ENCODE measurements around the gene PAM16. TPM values are rescaled to one million over a fixed set of nuclear protein-coding genes. Genes with fewer than 3 reads are reported as not detected.
A peak's percentile ranks its signal among the peaks of the same experiment; 100 is the strongest.

Gene PAM16
- polyA plus RNA-seq, 6 donors from 2014 or later, result 33.1 to 54.6 (median 47.6) TPM

DNA sequence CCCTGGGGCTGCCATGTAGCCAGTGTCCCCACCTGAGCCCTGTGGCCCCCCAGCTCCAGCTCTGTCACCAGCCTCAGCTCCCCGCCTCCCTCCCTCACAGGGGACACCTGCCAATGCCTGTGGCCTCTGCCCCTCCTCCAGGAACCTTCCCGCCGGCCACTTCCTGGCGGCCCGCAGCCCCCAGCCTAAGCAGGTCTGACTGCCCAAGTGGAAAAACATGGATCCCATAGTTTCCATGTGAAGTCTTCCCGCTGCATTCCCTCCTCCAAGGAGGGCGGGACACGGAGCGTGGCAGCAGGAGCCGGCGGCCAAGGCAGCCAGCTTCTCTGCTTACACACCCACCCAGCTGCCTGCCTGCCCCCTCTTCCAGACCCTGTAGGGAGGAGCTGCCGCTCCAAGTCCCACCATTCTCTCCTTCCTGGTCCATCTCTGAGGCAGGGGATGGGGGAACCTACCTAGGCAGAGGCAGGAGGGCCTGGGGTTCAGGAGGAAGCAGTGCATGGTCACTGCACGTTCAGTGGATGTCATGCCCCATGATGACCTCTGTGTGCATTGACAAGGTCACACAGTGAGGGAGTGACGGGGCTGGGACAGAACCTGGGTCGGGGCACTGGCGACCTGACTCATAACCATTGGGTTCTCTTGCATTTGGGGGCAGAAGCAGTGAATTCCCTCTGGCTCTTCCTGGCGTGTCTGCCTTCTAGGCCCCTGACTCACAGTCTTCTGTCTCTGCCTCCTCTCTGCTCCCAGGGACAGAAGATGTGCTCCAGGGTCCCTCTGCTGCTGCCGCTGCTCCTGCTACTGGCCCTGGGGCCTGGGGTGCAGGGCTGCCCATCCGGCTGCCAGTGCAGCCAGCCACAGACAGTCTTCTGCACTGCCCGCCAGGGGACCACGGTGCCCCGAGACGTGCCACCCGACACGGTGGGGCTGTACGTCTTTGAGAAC lies 29.3 kb upstream of the PAM16 start:
- DNase-seq (no peak), ATAC-seq (ENCODE audit: low read depth in 2 of 2) (no peak)
- Mint-ChIP-seq H3K36me3 (peaks cover 0 to 7% of the 10 kb centered on the region in 2 donors), H3K27me3 (no peaks in the 10 kb centered on the region), H3K9me3 (no peaks in the 10 kb centered on the region), H3K4me3 (peak overlapping the region in 2 of 8 donors; percentile 19 to 70), H3K4me1 (peaks cover 0 to 11% (median 4%) of the 10 kb centered on the region in 3 donors), H3K27ac (peak overlapping the region in 1 of 6 donors; percentile 60)

DNA sequence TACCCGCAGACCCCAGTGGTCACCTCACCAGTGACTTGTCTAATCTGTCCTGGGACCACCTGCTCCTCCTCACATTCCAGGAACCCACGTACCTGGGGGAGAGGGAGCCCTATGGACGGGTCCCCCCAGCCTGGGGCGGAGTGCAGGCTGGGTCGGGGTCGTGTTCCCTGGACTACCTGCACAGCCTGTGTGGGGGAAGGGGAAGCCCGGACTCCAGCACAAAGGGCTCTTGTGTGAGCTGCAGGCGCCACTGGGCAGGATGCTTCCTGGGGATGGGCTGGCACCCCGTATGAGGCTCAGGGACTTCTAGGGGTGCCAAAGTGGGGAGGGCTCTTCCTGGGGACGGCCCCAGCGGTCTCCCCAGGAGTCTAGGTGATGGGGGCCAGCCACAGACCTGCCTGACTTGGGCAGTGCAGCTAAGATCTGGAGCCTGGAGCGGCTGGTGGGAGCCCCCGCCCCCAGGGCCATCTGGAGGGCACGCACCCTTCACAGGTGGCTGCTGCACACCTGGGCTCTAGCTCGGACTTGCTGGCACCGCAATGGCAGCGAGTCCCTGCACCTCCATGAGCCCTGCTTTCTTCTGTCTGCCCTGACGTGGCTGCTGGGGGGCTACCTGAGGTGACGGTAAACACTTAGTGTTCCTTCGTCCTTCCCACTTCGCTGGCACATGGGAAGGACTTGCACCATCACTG lies 28.0 kb upstream of the PAM16 start:
- H3K4me1 Mint-ChIP-seq, result peaks cover 3 to 11% (median 4%) of the 10 kb centered on the region in 3 donors
- peak overlapping the region in 1 of 8 donors; percentile 29 for H3K4me3 Mint-ChIP-seq
- peak overlapping the region in 1 of 6 donors; percentile 51 for H3K27ac Mint-ChIP-seq
- DNase-seq (no peak), ATAC-seq (ENCODE audit: low read depth in 2 of 2) (no peak)
- no peaks in the 10 kb centered on the region for H3K9me3 Mint-ChIP-seq
- H3K36me3 Mint-ChIP-seq, result peaks cover 0 to 7% of the 10 kb centered on the region in 2 donors
- H3K27me3 Mint-ChIP-seq, result no peaks in the 10 kb centered on the region

DNA sequence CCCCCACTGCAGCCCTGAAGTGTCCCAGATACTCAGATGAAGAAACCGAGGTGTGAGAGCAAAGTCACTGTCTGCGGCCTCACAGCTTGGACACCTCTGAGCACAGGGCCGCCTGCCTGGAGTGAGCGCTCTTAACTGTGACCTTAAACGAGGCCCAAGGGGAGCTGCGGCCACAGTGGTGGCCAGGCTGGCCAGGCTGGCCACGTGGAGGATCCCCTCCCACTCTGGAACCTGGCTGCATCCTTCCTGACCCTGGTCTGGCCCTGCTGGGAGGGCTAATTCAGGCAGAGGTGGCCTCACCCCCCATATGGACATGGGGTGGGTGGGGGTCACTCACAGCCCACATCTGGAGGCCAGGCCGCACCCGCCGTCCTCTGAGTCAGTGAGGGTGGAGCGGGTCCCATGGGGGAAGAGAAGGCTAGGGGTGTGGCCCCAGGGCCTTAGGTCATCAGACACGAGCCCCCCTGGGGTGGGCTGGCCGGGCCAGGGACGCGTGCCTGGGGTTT lies 27.1 kb upstream of the PAM16 start:
- Mint-ChIP-seq H3K4me3 (no peak overlapping the region), H3K27ac (peak overlapping the region in 1 of 6 donors; percentile 51), H3K27me3 (no peaks in the 10 kb centered on the region), H3K4me1 (peaks cover 5 to 20% (median 7%) of the 10 kb centered on the region in 3 donors), H3K9me3 (no peaks in the 10 kb centered on the region), H3K36me3 (peaks cover 0 to 3% of the 10 kb centered on the region in 2 donors)
- ATAC-seq (ENCODE audit: low read depth in 2 of 2) (no peak), DNase-seq (no peak)

DNA sequence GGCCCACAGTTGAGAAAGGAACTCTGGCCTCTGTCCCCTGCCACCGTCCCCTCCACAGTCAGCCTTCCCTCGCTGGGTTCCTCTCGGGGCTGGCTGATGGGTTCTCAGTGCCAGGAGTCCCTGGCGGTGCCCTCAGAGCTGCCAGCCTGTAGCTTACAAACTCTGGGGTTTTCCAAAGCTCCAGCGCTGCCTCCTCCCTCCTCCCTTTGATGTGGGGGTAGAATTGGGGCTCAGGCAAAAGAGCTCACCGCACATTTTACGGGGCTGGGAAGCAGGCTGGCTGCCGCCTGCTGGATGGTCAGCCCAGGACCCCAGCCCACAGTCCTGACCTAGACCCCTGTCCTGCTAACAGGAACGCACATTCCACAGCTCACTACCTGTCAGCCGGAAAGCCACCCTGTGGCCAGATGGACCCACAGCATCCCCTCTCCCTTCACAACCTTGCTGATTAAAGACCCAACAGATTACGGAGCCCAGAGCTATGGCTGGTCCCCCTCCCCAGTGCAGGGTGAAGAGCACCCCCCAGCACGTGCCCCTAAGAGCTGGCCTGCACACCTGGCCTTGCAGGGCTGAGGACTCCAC lies 26.5 kb upstream of the PAM16 start:
- Mint-ChIP-seq H3K9me3 (no peaks in the 10 kb centered on the region), H3K27ac (peak overlapping the region in 1 of 6 donors; percentile 11), H3K4me1 (peaks cover 4 to 26% (median 11%) of the 10 kb centered on the region in 3 donors), H3K36me3 (no peaks in the 10 kb centered on the region), H3K27me3 (no peaks in the 10 kb centered on the region), H3K4me3 (no peak overlapping the region)
- no peak for ATAC-seq (ENCODE audit: low read depth in 2 of 2)
- no peak for DNase-seq

DNA sequence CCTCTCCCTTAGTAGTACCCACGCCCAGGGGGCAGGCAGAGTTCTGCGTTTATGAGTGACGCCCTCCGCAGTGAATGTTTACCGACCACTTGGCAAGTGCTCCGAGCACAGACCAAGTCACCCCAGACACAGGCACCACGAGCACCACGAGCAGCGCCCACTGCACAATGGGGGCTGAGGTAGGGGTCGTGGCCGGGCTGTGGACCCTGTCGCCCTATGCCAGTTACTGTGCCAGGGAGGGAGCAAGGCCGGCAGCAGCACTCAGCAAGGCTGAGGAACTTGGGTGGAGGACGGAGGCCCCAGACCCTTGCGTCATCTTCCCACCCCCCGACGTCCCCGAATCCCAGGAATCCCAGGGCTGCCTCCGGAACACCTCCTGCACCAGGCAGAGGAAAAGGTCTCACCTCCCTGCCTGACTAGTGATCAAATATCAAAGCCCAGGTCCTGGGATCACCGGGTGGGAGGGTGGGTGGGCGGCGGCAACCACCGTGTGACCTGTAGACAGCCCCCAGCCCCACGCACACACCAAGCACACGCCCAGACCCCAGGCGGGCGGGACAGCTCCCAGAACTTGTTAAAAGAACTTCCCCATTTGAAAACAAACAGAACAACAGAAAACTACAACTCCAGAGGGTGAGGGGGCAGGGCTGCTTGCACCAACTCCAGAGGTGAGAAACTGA lies 25.9 kb upstream of the PAM16 start:
- Mint-ChIP-seq H3K9me3 (no peaks in the 10 kb centered on the region), H3K36me3 (no peaks in the 10 kb centered on the region), H3K4me3 (peak overlapping the region in 1 of 8 donors; percentile 37), H3K27ac (peak overlapping the region in 1 of 6 donors; percentile 40), H3K27me3 (no peaks in the 10 kb centered on the region), H3K4me1 (peaks cover 4 to 32% (median 17%) of the 10 kb centered on the region in 3 donors)
- ATAC-seq (ENCODE audit: low read depth in 2 of 2), result no peak
- no peak for DNase-seq

DNA sequence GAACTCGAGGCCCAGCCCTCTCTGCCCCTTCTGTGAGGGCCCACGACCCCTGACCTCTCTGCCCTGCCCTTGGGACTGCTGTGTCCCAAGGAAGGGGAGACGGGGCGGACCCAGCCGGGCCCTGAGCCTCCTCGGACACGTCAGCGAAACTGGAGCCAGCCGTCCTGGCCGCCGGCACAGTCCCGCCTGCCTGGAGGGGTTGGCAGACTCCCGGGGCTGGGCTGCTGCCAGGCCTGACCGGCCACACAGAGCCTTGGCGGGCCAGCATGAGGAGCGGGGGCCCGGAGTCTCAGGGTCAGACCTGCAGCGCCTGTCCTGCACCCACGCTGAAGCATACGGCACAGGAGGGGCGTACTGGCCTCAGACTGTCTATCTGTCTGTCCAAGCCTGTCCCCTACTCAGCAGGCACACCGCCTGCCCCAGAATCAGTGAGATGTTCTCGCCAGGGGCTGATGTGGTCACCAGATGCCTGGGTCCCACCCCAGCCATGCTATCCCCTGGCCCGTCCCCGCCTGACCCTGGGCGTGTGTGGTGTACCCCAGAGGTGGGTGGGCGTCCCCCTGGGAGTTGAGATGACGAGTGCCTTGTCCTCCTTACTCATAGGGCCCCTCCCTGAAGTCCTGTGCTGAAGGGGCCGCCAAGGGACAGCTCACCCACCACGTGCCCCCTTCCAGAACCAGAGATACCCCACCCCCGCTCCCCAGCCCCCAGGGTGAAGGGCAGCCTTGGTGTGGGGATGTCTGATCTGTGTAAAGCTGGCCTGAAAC lies 25.2 kb upstream of the PAM16 start:
- Mint-ChIP-seq H3K4me3 (no peak overlapping the region), H3K27ac (peak overlapping the region in 1 of 6 donors; percentile 40), H3K27me3 (no peaks in the 10 kb centered on the region), H3K4me1 (peaks cover 4 to 32% (median 18%) of the 10 kb centered on the region in 3 donors), H3K36me3 (no peaks in the 10 kb centered on the region), H3K9me3 (no peaks in the 10 kb centered on the region)
- DNase-seq, result no peak
- ATAC-seq (ENCODE audit: low read depth in 2 of 2), result no peak

DNA sequence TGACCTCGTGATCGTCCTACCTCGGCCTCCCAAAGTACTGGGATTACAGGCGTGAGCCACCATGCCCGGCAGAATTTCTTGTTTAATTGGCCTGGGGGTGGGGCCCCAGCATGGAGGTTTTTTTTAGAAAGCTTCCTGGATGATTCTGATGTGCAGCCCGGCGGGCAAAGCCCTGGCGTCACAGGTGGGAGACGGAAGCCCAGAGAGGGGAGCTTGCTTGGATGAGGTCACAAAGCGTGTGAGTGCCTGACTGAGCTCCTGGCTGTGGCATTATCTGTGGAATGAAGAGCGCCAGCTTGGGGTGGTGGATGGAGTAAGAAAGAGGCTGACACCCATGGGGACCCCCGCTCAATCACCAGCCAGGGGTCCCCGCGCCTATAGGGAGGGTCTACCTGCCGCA lies 24.6 kb upstream of the PAM16 start:
- H3K27ac Mint-ChIP-seq, result peak overlapping the region in 1 of 6 donors; percentile 40

DNA sequence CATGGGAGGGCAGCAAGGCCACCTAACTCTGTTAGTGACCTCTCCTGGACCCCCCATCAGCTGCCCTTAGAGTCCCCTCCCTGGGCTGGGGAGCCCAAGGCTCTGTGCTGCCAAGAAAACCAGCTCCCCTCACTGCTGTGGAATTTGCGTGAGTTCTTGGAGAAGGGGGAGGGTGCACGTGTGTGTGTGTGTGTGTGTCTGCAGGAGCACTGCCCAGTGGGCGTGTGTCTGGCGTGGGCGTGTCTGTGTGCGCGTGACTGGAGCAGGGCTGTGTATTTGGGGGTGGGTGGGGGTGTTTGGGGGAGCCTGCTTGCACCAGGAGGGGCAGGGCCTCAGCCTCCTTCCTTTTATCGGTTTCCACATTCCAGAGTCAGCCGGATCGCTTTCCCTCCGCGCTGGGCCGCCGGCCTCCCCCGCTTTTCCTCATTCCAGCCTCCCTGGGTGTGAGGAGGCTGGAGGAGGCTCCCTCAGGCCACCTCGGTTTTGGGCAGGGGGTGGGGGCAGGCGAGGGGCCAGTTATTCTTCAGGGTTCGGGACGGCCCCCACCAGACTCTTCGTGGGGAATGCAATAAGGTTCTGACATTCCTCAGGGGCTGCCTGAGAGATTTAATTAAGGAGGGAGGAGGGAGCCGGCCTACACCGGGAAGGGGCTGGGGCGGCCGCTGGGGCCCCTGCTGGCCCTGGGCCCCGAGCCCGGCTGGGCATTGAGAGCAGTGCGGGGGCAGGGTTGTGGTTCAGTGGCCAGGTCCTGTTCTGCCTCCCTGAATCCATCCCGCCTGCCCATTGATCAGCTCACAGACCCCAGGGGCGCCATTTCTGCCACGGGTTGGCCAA lies 23.0 kb upstream of the PAM16 start:
- no peaks in the 10 kb centered on the region for H3K27me3 Mint-ChIP-seq
- H3K36me3 Mint-ChIP-seq, result no peaks in the 10 kb centered on the region
- ATAC-seq (ENCODE audit: low read depth in 2 of 2) (no peak), DNase-seq (no peak)
- no peak overlapping the region for H3K27ac Mint-ChIP-seq
- H3K9me3 Mint-ChIP-seq, result no peaks in the 10 kb centered on the region
- peaks cover 4 to 28% (median 23%) of the 10 kb centered on the region in 3 donors for H3K4me1 Mint-ChIP-seq
- no peak overlapping the region for H3K4me3 Mint-ChIP-seq

More for the DNA sequence above, 24.6 kb upstream of the PAM16 start:
- H3K4me3 Mint-ChIP-seq, result peak overlapping the region in 1 of 8 donors; percentile 44
- H3K4me1 Mint-ChIP-seq, result peaks cover 4 to 32% (median 23%) of the 10 kb centered on the region in 3 donors
- ATAC-seq (ENCODE audit: low read depth in 2 of 2), result no peak
- no peaks in the 10 kb centered on the region for H3K27me3 Mint-ChIP-seq
- DNase-seq, result no peak
- no peaks in the 10 kb centered on the region for H3K36me3 Mint-ChIP-seq
- H3K9me3 Mint-ChIP-seq, result no peaks in the 10 kb centered on the region

DNA sequence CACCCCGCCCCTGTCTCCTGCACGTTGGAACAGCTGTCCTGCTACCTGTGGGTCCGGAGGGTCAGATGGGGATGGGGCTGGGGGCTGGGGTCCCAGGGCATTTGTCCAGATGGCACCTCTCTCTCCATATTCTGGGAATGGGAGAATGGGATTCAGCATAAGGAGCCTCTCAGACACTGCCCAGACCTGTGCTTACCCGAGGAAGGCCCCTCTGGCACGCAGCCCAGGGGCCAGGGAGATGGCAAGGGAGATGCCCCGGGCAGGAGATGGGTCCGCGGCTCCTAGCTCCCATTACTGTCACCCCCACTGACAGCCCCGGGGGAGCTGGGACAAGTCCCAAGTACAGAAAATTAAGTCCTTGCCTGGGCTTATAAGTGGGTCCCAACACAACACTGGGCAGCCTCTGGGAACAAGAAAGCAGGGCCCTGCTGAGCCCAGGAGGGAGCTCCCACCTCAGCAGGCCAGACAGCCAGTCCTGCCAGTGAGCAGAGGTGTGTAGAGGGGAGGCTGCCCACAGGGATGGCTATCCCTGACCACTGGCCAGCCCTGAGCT lies 22.3 kb upstream of the PAM16 start:
- Mint-ChIP-seq H3K36me3 (no peaks in the 10 kb centered on the region), H3K27me3 (no peaks in the 10 kb centered on the region), H3K4me1 (peaks cover 4 to 28% (median 23%) of the 10 kb centered on the region in 3 donors), H3K4me3 (no peak overlapping the region), H3K9me3 (no peaks in the 10 kb centered on the region), H3K27ac (peak overlapping the region in 1 of 6 donors; percentile 54)
- DNase-seq, result no peak
- no peak for ATAC-seq (ENCODE audit: low read depth in 2 of 2)

DNA sequence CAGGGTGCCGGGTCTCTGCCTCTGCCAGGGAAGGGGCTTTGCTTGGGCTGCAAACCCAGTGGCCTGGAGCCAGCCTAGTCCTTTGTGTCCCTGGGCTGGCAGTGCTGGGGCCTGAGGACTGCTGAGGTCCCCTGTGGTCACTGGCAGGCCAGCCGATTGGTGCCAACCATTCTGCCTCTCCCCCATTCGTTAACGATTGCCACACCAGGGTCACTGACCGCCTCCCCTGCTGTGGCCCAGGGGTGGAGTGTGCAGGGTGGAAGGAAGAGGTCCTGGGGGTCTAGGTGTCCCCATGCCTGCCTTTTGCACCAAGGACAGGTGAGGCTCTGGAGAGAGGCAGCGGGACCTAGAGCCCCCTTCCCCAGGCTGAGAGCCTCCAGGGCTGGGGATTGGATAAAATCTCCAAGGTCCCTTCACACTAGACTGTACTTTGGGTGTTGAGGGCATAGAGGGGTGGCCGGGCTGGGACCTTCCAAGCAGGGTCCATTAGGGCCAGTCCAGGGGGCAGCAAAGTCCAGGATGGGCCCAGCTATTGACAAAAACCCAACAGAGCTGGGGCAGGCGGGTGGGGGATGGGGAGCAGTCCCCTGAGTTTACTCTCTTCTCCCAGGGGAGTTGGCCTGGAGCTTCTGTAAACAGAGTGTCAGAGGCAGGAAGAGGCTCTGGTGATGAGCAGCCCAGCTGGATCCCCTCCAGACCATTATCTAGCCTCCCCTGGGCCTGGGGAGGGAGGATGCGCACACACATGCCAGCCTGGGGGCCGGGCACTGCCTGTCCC lies 21.6 kb upstream of the PAM16 start:
- H3K4me1 Mint-ChIP-seq, result peaks cover 4 to 24% (median 23%) of the 10 kb centered on the region in 3 donors
- DNase-seq (no peak), ATAC-seq (ENCODE audit: low read depth in 2 of 2) (peak; percentile 24 to 32)
- H3K4me3 Mint-ChIP-seq, result peak overlapping the region in 6 of 8 donors; percentile 47 to 86 (median 80)
- H3K36me3 Mint-ChIP-seq, result no peaks in the 10 kb centered on the region
- H3K9me3 Mint-ChIP-seq, result no peaks in the 10 kb centered on the region
- peak overlapping the region in 2 of 6 donors; percentile 43 to 67 for H3K27ac Mint-ChIP-seq
- H3K27me3 Mint-ChIP-seq, result no peaks in the 10 kb centered on the region
